Measurements from ENCODE around the gene TIMP3.

DNA sequence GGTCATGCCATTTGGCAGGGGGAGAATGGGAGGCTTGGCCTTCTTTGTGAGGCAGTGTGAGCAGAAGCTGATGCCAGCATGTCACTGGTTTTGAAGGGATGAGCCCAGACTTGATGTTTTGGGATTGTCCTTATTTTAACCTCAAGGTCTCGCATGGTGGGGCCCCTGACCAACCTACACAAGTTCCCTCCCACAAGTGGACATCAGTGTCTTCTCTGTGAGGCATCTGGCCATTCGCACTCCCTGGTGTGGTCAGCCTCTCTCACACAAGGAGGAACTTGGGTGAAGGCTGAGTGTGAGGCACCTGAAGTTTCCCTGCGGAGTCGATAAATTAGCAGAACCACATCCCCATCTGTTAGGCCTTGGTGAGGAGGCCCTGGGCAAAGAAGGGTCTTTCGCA lies 59.8 kb downstream of the TIMP3 start:
- TF ChIP-seq CTCF (IDR thresholded peaks at IDR 0.05), result no peak
- no peak for TF ChIP-seq POLR2A (IDR thresholded peaks at IDR 0.05)
